Measurements from ENCODE around the gene JDP2. TPM values are rescaled to one million over a fixed set of nuclear protein-coding genes. Genes with fewer than 3 reads are reported as not detected.

Gene JDP2
- total and polyA plus RNA-seq, 2 of the 4 experiments (the other 2 are of a cell fraction) = 35.7 to 38.4 TPM

- Histone ChIP-seq H2AFZ (replicated peaks; ENCODE audit: low read length, poor library complexity) (no peak overlapping the region), H3K18ac (ENCODE audit: low read depth, low read length) (no peak overlapping the region; the same call in 1 of the 2 replicates), H3K56ac (ENCODE audit: extremely low read depth, insufficient read depth, low read length) (no peak overlapping the region), H4K91ac (ENCODE audit: insufficient read depth, low read depth, low read length) (no peak overlapping the region), H3K4me2 (ENCODE audit: low read depth, low read length) (no peak overlapping the region), H4K5ac (ENCODE audit: low read depth, low read length) (no peak overlapping the region), H2BK120ac (ENCODE audit: low read depth, low read length) (no peak overlapping the region), H2AK9ac (replicated peaks; ENCODE audit: low read depth, low read length, poor library complexity) (no peak overlapping the region), H2AK5ac (ENCODE audit: low read depth, low read length) (no peak overlapping the region), H3K4me3 (ENCODE audit: insufficient read depth, low read depth, low read length) (no peak overlapping the region), H3K79me1 (ENCODE audit: low read depth in 1 of 2, low read length in 2 of 2) (peaks cover 47 to 94% of the 10 kb centered on the region in 2 experiments), H2BK15ac (ENCODE audit: low read depth, low read length) (no peak overlapping the region), H3K9ac (ENCODE audit: low read depth, low read length) (no peak overlapping the region), H2BK20ac (ENCODE audit: low read depth, low read length) (no peak overlapping the region), H3K36me3 (ENCODE audit: control insufficient read depth, insufficient read depth, low read length) (peaks cover 35% of the 10 kb centered on the region), H3K27me3 (ENCODE audit: control insufficient read depth, insufficient read depth, low read length) (no peaks in the 10 kb centered on the region), H2BK5ac (ENCODE audit: low read depth, low read length, poor library complexity, severe bottlenecking) (no peak overlapping the region), H3K9me3 (ENCODE audit: control insufficient read depth, insufficient read depth, low read length) (no peaks in the 10 kb centered on the region), H4K20me1 (ENCODE audit: insufficient read depth, low read length) (peaks cover 93% of the 10 kb centered on the region), H3K9me1 (ENCODE audit: insufficient read depth, low read length) (peaks cover 50% of the 10 kb centered on the region), H3K14ac (replicated peaks; ENCODE audit: low read depth, low read length) (no peak overlapping the region), H3K4me1 (ENCODE audit: control insufficient read depth, insufficient read depth, low read length) (peaks cover 58% of the 10 kb centered on the region), H3K23ac (ENCODE audit: low read depth, low read length) (no peak overlapping the region), H3K4ac (ENCODE audit: low read depth, low read length) (no peak overlapping the region), H3K27ac (ENCODE audit: insufficient read depth, low read length) (no peak overlapping the region), H4K8ac (ENCODE audit: low read depth in 2 of 2, low read length in 2 of 2) (no peak overlapping the region)
- dilution Hi-C loops (cut with HindIII; ENCODE audit: low sequenced_read_pairs, unreplicated experiment) (no loop called here), intact Hi-C loops (cut with micrococcal nuclease) (no loop called here), in situ Hi-C loops (cut with MboI; ENCODE audit: low sequenced_read_pairs) (no loop called here)
- TF ChIP-seq CTCF (conservative IDR thresholded peaks at IDR 0.05; ENCODE audit: low read depth, low read length) = no peak
- TF ChIP-seq MAZ (IDR thresholded peaks at IDR 0.05; ENCODE audit: borderline replicate concordance, low read depth, low read length) = no peak
- no peak for TF ChIP-seq CHD1 (IDR thresholded peaks at IDR 0.05; ENCODE audit: low read depth, low read length)
- no peak for TF ChIP-seq POLR2A (IDR thresholded peaks at IDR 0.05; ENCODE audit: low read depth, low read length)
- TF ChIP-seq FOS (IDR thresholded peaks at IDR 0.05; ENCODE audit: low read depth, low read length) = no peak
- TF ChIP-seq, protein P1, sequence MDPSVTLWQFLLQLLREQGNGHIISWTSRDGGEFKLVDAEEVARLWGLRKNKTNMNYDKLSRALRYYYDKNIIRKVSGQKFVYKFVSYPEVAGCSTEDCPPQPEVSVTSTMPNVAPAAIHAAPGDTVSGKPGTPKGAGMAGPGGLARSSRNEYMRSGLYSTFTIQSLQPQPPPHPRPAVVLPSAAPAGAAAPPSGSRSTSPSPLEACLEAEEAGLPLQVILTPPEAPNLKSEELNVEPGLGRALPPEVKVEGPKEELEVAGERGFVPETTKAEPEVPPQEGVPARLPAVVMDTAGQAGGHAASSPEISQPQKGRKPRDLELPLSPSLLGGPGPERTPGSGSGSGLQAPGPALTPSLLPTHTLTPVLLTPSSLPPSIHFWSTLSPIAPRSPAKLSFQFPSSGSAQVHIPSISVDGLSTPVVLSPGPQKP (IDR thresholded peaks at IDR 0.05; ENCODE audit: borderline replicate concordance, low read depth, low read length) = no peak
- no peak for TF ChIP-seq CEBPB (IDR thresholded peaks at IDR 0.05; ENCODE audit: low read depth, low read length)
- TF ChIP-seq MXI1 (IDR thresholded peaks at IDR 0.05; ENCODE audit: borderline replicate concordance, low read depth, low read length) = no peak
- TF ChIP-seq USF2 (IDR thresholded peaks at IDR 0.05; ENCODE audit: low read depth, low read length) = no peak
- TF ChIP-seq BHLHE40 (IDR thresholded peaks at IDR 0.05; ENCODE audit: low read depth, low read length) = no peak
- TF ChIP-seq RAD21 (IDR thresholded peaks at IDR 0.05; ENCODE audit: low read length) = no peak
- TF ChIP-seq RFX5 (IDR thresholded peaks at IDR 0.05; ENCODE audit: low read depth, low read length) = no peak
- TF ChIP-seq SMC3 (IDR thresholded peaks at IDR 0.05; ENCODE audit: low read depth, low read length) = no peak
- TF ChIP-seq NFE2L2 (IDR thresholded peaks at IDR 0.05; ENCODE audit: low read depth, low read length) = no peak
- no peak for ATAC-seq (ENCODE audit: low read depth)
- no TSS peak for BruUV-seq (replicated peaks)
- WGBS, 2 experiments (ENCODE audit: extremely low coverage in 2 of 2, insufficient read length in 1 of 2) = 61% methylated on average over 2 of the region's 5 CpGs; no CpG with 5 or more reads in 1 of the 2 experiments
- CTCF ChIA-PET = interaction anchor here (0.6 kb wide), 1 partner anchor 14 kb away, joined by 3 read pairs; no protein-coding TSS in a partner anchor
- DNase-seq = no peak
- POLR2A ChIA-PET (ENCODE audit: unreplicated experiment) = no interaction called here
Observed at GRCh38 chr14:75456997-75457335, 29.1 kb downstream of the JDP2 start.
